GM23338 (cell line): ENCODE results near the gene L3MBTL1.

Experiments used
- CTCF ChIP-seq, 2 experiments: fragments of 200-600 bp in 1 of 2; sonication (generic) in 1 of 2; conservative IDR thresholded peaks; 2 replicates each; pipeline versions ENCODE4 v1.5.1 to v1.6.1; 2016 to 2017; ENCODE audit warnings: antibody characterized with exemption in 2 of 2, low read depth in 2 of 2, mild to moderate bottlenecking in 2 of 2, moderate library complexity in 1 of 2
- ETS1 ChIP-seq: IDR thresholded peaks from 2 replicates; pipeline ENCODE4 v1.6.1; 2016; ENCODE audit warnings: antibody characterized with exemption
- EZH2 ChIP-seq: fragments of 200-600 bp; sonication (generic); IDR thresholded peaks from one replicate; pipeline ENCODE4 v1.8.0; 2017; ENCODE audit warnings: antibody characterized with exemption, mild to moderate bottlenecking, low read depth; ENCODE audit not compliant: unreplicated experiment
- EZH2phosphoT487 ChIP-seq: fragments of 200-600 bp; sonication (generic); IDR thresholded peaks from one replicate; pipeline ENCODE4 v1.8.1; 2018; ENCODE audit warnings: antibody characterized with exemption; ENCODE audit not compliant: unreplicated experiment
- POLR2AphosphoS5 ChIP-seq: IDR thresholded peaks from 2 replicates; pipeline ENCODE4 v1.6.1; 2016; ENCODE audit warnings: antibody characterized with exemption, low read depth
- REST ChIP-seq: IDR thresholded peaks from one replicate; pipeline ENCODE4 v1.6.1; 2018; ENCODE audit warnings: antibody characterized with exemption; ENCODE audit not compliant: unreplicated experiment

DNA sequence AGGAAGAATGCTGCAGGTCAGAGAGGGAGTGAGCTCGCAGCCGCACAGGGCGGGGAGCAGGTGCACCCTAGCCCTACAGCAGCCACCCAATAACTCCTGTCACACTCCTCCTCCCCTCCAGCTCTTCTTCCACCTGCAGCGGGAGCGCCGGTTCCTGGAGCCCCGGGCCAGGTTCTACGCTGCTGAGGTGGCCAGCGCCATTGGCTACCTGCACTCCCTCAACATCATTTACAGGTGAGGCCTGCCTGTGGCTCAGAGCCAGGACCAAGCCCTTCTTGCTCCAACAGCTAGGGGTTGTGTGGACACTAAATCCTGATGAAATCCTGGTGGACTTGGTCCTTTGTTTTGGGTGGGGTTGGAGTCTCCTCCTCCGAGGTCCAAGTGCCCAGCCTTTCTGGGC is 63.0 kb downstream of the L3MBTL1 start:
- TF ChIP-seq CTCF (conservative IDR thresholded peaks at IDR 0.05; ENCODE audit: low read depth in 2 of 2), result no peak
- no peak for TF ChIP-seq EZH2
- TF ChIP-seq EZH2phosphoT487, result no peak
- TF ChIP-seq POLR2AphosphoS5, result no peak
- TF ChIP-seq REST, result no peak
- no peak for TF ChIP-seq ETS1
